Measurements from ENCODE around the gene SLC37A2.

GRCh38 chr11:125081098-125081798 lies 18.1 kb downstream of the SLC37A2 start:
- TF ChIP-seq CTCF (conservative IDR thresholded peaks at IDR 0.05; ENCODE audit: low read length) = no peak
- no peak for TF ChIP-seq EZH2phosphoT487 (IDR thresholded peaks at IDR 0.05; ENCODE audit: borderline replicate concordance)

All from Loucy (cell line).